Skeletal muscle tissue (tissue), 4 donors: Measurements from ENCODE around the gene CTSF. TPM values are rescaled to one million over a fixed set of nuclear protein-coding genes. Genes with fewer than 3 reads are reported as not detected.
"Not testable (repeated sequence)": the region's sequence is repeated elsewhere in the genome, so short reads cannot be mapped to it uniquely, and the experiment has no call there.

ENCODE experiments used
- H3K27ac ChIP-seq: one replicate; pipeline ENCODE4 v1.7.0; 2013; ENCODE audit warnings: mild to moderate bottlenecking, low read depth, low read length, inconsistent platforms
- H3K27me3 ChIP-seq, 3 donors: one replicate each; pipeline ENCODE4 v1.7.0; 2013; ENCODE audit warnings: low read length in 3 of 3; ENCODE audit not compliant: control insufficient read depth in 3 of 3, insufficient read depth in 3 of 3
- H3K36me3 ChIP-seq, 3 donors: one replicate each; pipeline ENCODE4 v1.7.0; 2013; ENCODE audit warnings: low read length in 3 of 3; ENCODE audit not compliant: control insufficient read depth in 3 of 3, insufficient read depth in 3 of 3
- H3K4me1 ChIP-seq, 3 donors: one replicate each; pipeline ENCODE4 v1.7.0; 2013; ENCODE audit warnings: low read length in 3 of 3, mild to moderate bottlenecking in 3 of 3; ENCODE audit not compliant: control insufficient read depth in 3 of 3, insufficient read depth in 3 of 3
- H3K4me3 ChIP-seq, 3 donors: one replicate each; pipeline ENCODE4 v1.7.0; 2013; ENCODE audit warnings: low read length in 3 of 3
- H3K9ac ChIP-seq, 3 donors: one replicate each; pipeline ENCODE4 v1.7.0; 2013; ENCODE audit warnings: low read length in 3 of 3, mild to moderate bottlenecking in 3 of 3, moderate library complexity in 2 of 3, low read depth in 1 of 3
- H3K9me3 ChIP-seq, 3 donors: one replicate each; pipeline ENCODE4 v1.7.0; 2013; ENCODE audit warnings: low read length in 3 of 3; ENCODE audit not compliant: control insufficient read depth in 3 of 3
- total RNA-seq: library from RNA; depleted of rRNA; stranded (reverse); fragments of >200 nt; gene quantifications from one replicate; pipeline ENCODE4 v1.2.3, GENCODE V29; 2014
- donor health status: Osteomylitis.

Gene CTSF
- 27.1 TPM for total RNA-seq

GRCh38 chr11:66568124-66568916 lies at the start of gene CTSF:
CTSF (minus strand) TSS chr11:66568606; CDS start chr11:66568486, 120 bp downstream.
- Histone ChIP-seq H3K4me3 (peak within 1 kb of the TSS; percentile 64 to 77 (median 69)), H3K9me3 (no peaks in the 10 kb centered on the region), H3K4me1 (peaks cover 11 to 16% (median 12%) of the 10 kb centered on the region in 3 donors), H3K9ac (peak within 1 kb of the TSS; percentile 51 to 89 (median 64)), H3K36me3 (peaks cover 14 to 27% (median 27%) of the 10 kb centered on the region in 3 donors), H3K27me3 (no peaks in the 10 kb centered on the region), H3K27ac (peak within 1 kb of the TSS; percentile 3)

- peak overlapping the region; percentile 99 for H3K9ac ChIP-seq
- peak overlapping the region; percentile 96 for H3K27ac ChIP-seq
- H3K27me3 ChIP-seq, result no peaks in the 10 kb centered on the region
- H3K9me3 ChIP-seq, result no peaks in the 10 kb centered on the region
- peak overlapping the region; percentile 96 to 100 (median 99) for H3K4me3 ChIP-seq
- peaks cover 30 to 43% (median 34%) of the 10 kb centered on the region in 3 donors for H3K4me1 ChIP-seq
- peaks cover 0 to 4% (median 0%) of the 10 kb centered on the region in 3 donors for H3K36me3 ChIP-seq
Observed at GRCh38 chr11:66617155-66617834, 48.9 kb upstream of the CTSF start.

GRCh38 chr11:66616379-66617154 lies 48.2 kb upstream of the CTSF start, which contains the start of gene RBM14:
RBM14 (plus strand) TSS chr11:66616630; CDS start chr11:66616721, 91 bp downstream.
- peaks cover 0 to 2% (median 0%) of the 10 kb centered on the region in 3 donors for H3K36me3 ChIP-seq
- peak within 1 kb of the TSS; percentile 96 to 100 (median 99) for H3K4me3 ChIP-seq
- peak within 1 kb of the TSS; percentile 99 for H3K9ac ChIP-seq
- peak within 1 kb of the TSS; percentile 96 for H3K27ac ChIP-seq
- peaks cover 28 to 39% (median 28%) of the 10 kb centered on the region in 3 donors for H3K4me1 ChIP-seq
- H3K27me3 ChIP-seq, result no peaks in the 10 kb centered on the region
- H3K9me3 ChIP-seq, result no peaks in the 10 kb centered on the region

GRCh38 chr11:66614073-66614472 lies 45.7 kb upstream of the CTSF start:
- H3K9ac ChIP-seq, result no peak overlapping the region
- no peaks in the 10 kb centered on the region for H3K9me3 ChIP-seq
- no peak overlapping the region for H3K27ac ChIP-seq
- peaks cover 17 to 26% (median 21%) of the 10 kb centered on the region in 3 donors for H3K4me1 ChIP-seq
- no peak overlapping the region for H3K4me3 ChIP-seq
- H3K36me3 ChIP-seq, result peaks cover 0 to 2% (median 0%) of the 10 kb centered on the region in 3 donors
- no peaks in the 10 kb centered on the region for H3K27me3 ChIP-seq

GRCh38 chr11:66612458-66612857 lies 44.1 kb upstream of the CTSF start:
- H3K27ac ChIP-seq, result no peak overlapping the region
- H3K9ac ChIP-seq, result no peak overlapping the region
- H3K9me3 ChIP-seq, result no peaks in the 10 kb centered on the region
- H3K27me3 ChIP-seq, result no peaks in the 10 kb centered on the region
- peaks cover 1 to 9% (median 6%) of the 10 kb centered on the region in 3 donors for H3K4me1 ChIP-seq
- H3K4me3 ChIP-seq, result no peak overlapping the region
- H3K36me3 ChIP-seq, result peaks cover 0 to 2% (median 0%) of the 10 kb centered on the region in 3 donors

GRCh38 chr11:66609721-66610617 lies 41.6 kb upstream of the CTSF start:
- no peak overlapping the region for H3K27ac ChIP-seq
- H3K4me3 ChIP-seq, result no peak overlapping the region
- H3K9me3 ChIP-seq, result no peaks in the 10 kb centered on the region

GRCh38 chr11:66607126-66607834 lies 38.9 kb upstream of the CTSF start:
- no peaks in the 10 kb centered on the region for H3K9me3 ChIP-seq
- no peak overlapping the region for H3K4me3 ChIP-seq
- H3K27me3 ChIP-seq, result no peaks in the 10 kb centered on the region
- no peak overlapping the region for H3K27ac ChIP-seq
- peaks cover 20 to 26% (median 25%) of the 10 kb centered on the region in 3 donors for H3K36me3 ChIP-seq
- H3K9ac ChIP-seq, result no peak overlapping the region
- H3K4me1 ChIP-seq, result peaks cover under 1 to 7% (median 3%) of the 10 kb centered on the region in 3 donors

More at GRCh38 chr11:66609721-66610617, 41.6 kb upstream of the CTSF start:
- no peak overlapping the region for H3K9ac ChIP-seq
- H3K27me3 ChIP-seq, result no peaks in the 10 kb centered on the region
- H3K4me1 ChIP-seq, result no peaks in the 10 kb centered on the region
- peaks cover 12 to 20% (median 16%) of the 10 kb centered on the region in 3 donors for H3K36me3 ChIP-seq

- not testable (repeated sequence) for H3K27ac ChIP-seq, H3K9ac ChIP-seq, H3K27me3 ChIP-seq, H3K9me3 ChIP-seq, H3K4me3 ChIP-seq
- peaks cover 20 to 26% (median 25%) of the 10 kb centered on the region in 3 donors for H3K36me3 ChIP-seq
- peaks cover 6 to 13% (median 8%) of the 10 kb centered on the region in 3 donors for H3K4me1 ChIP-seq
Observed at GRCh38 chr11:66606608-66607007, 38.2 kb upstream of the CTSF start.
